Neural crest cell (in vitro differentiated cells): Measurements from ENCODE around the gene ZBTB7B. TPM values are rescaled to one million over a fixed set of nuclear protein-coding genes. Genes with fewer than 3 reads are reported as not detected.

Source experiments
- DNase-seq: peaks from one replicate; pipeline ENCODE4 v3.0.0; 2021; ENCODE audit warnings: low read depth, mixed read lengths, low spot score
- H3K27ac Mint-ChIP-seq: one replicate; pipeline ENCODE4 v1.8.0; 2021; ENCODE audit warnings: mild to moderate bottlenecking, mixed read lengths; ENCODE audit not compliant: unreplicated experiment
- H3K27me3 Mint-ChIP-seq: 2 replicates; pipeline ENCODE4 v1.8.0; 2021; ENCODE audit warnings: low read depth, mild to moderate bottlenecking, mixed read lengths
- H3K36me3 Mint-ChIP-seq: 2 replicates; pipeline ENCODE4 v1.8.0; 2021; ENCODE audit warnings: low read depth, mild to moderate bottlenecking, mixed read lengths
- H3K4me1 Mint-ChIP-seq: 2 replicates; pipeline ENCODE4 v1.8.0; 2021; ENCODE audit warnings: mixed read lengths
- H3K4me3 Mint-ChIP-seq: one replicate; pipeline ENCODE4 v1.8.0; 2021; ENCODE audit warnings: mild to moderate bottlenecking, mixed read lengths
- H3K9me3 Mint-ChIP-seq: 2 replicates; pipeline ENCODE4 v1.8.0; 2021; ENCODE audit warnings: mixed read lengths
- total RNA-seq: library from RNA; stranded (reverse); gene quantifications from 2 replicates; pipeline ENCODE4 v1.2.1, GENCODE V29; 2021
- TF ChIP-seq, protein P1 (sequence below): fragments of 200-600 bp; sonication (generic); conservative IDR thresholded peaks from 2 replicates; pipeline ENCODE4 v1.5.0; 2021; ENCODE audit warnings: antibody characterized with exemption, mild to moderate bottlenecking

Gene ZBTB7B
- total RNA-seq, 1 donor from 2014 or later = 6.9 TPM

DNA sequence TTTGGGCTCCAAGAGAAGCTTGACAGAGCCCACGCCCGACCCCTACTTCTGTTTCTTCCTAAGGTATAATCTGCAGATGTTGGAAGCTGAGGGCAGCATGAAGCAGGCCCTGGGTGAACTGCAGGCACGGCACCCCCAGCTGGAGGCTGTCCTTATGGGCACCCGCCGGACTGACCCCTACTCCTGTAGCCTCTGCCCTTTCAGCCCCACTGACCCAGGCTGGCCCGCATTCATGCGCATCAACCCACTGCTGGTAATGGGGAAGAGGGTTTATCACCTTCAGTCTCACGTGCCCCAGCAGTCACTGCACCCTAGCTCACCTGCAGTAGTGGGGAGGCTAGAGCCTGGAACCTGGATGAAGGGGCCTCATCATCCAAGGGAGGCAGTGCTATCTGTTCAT lies 12.3 kb upstream of the ZBTB7B start:
- H3K27ac Mint-ChIP-seq = no peak overlapping the region
- H3K4me3 Mint-ChIP-seq = peak overlapping the region; percentile 31
- peaks cover 7% of the 10 kb centered on the region for H3K36me3 Mint-ChIP-seq
- no peaks in the 10 kb centered on the region for H3K27me3 Mint-ChIP-seq
- H3K9me3 Mint-ChIP-seq = no peaks in the 10 kb centered on the region
- peaks cover 9% of the 10 kb centered on the region for H3K4me1 Mint-ChIP-seq
- no peak for DNase-seq
- TF ChIP-seq, protein P1, sequence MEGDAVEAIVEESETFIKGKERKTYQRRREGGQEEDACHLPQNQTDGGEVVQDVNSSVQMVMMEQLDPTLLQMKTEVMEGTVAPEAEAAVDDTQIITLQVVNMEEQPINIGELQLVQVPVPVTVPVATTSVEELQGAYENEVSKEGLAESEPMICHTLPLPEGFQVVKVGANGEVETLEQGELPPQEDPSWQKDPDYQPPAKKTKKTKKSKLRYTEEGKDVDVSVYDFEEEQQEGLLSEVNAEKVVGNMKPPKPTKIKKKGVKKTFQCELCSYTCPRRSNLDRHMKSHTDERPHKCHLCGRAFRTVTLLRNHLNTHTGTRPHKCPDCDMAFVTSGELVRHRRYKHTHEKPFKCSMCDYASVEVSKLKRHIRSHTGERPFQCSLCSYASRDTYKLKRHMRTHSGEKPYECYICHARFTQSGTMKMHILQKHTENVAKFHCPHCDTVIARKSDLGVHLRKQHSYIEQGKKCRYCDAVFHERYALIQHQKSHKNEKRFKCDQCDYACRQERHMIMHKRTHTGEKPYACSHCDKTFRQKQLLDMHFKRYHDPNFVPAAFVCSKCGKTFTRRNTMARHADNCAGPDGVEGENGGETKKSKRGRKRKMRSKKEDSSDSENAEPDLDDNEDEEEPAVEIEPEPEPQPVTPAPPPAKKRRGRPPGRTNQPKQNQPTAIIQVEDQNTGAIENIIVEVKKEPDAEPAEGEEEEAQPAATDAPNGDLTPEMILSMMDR = no peak

DNA sequence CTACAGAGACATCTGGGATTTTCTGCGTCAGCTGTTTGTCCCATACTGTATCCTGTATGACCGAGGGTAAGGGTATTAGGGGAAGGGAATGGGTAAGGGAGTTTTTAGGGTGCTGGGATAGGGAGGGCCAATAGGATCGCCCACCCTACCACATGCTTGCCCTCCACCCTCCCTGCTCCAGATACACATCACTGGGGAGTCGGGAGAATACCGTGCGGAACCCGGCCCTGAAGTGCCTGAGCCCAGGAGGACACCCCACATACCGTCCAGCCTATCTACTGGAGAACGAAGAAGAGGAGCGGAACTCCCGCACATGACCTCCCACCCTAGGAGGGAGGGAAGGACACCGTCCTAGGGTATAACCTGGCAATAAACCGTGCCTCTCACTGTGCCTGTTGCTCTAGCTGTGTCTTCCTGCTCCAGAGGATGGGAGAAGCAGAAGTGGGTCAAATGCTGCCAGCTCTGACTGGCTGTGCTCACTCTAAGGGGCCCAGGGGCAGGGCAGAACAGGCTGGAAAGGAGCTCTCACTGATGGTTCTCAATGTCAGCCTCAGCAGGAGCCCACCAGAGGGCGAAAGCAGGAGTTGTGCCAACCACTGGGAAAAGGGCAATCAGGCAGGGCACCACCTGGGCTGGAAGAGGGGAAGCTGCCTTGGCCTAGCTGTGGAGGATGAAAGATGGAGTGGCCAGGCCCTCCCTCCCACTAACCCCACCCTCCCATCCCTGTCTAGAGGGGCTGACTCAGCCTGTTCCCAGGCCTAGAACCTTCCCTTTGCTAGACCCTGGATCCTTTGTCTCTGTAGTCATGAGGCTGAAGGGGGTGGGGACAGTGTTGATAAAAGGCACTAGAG lies 9.7 kb upstream of the ZBTB7B start:
- H3K36me3 Mint-ChIP-seq = peaks cover 7% of the 10 kb centered on the region
- H3K27ac Mint-ChIP-seq = no peak overlapping the region
- no peaks in the 10 kb centered on the region for H3K9me3 Mint-ChIP-seq
- TF ChIP-seq, protein P1 = peak; percentile 21
- peaks cover 9% of the 10 kb centered on the region for H3K4me1 Mint-ChIP-seq
- H3K4me3 Mint-ChIP-seq = peak overlapping the region; percentile 67
- no peak for DNase-seq
- no peaks in the 10 kb centered on the region for H3K27me3 Mint-ChIP-seq

DNA sequence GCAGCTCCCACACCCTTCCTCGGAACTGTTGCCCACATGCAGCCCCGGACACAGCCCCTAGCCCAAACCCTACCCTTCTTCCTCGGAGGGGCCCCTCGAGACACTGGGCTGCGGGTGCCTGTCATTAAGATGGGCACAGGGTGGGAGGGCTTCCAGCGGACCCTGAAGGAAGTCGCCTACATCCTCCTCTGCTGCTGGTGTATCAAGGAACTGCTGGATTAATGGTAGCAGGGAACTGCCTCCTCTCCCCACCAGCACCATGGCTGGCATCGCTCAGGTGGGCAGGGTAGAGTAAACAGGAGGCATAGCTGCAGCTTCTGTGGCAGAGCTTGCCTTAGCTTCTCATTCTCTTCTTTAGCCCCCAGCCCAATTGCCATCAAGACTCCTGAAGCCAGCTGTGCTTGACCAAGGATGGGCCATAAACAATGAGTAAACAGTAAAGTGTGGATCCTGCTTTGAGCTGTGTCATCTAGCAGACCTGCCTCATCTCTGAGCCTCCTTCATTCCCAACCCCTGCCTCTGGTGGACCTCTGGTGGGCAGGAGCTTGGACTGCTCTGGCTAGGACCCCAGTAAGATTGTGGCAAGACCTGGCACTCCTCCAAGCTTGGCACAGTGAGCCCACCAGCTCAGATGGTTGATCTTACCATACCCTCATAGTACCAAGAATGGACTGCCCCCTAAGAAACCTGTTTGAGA lies 8.9 kb upstream of the ZBTB7B start, which contains the start of gene LENEP:
Gene LENEP, plus strand, starts transcription at position 15 of the 697 bp plus-strand sequence. Its CDS starts 22 bp downstream, at position 37.
- no peak within 1 kb of the TSS for H3K27ac Mint-ChIP-seq
- DNase-seq = no peak
- peaks cover 9% of the 10 kb centered on the region for H3K4me1 Mint-ChIP-seq
- H3K9me3 Mint-ChIP-seq = no peaks in the 10 kb centered on the region
- peaks cover 7% of the 10 kb centered on the region for H3K36me3 Mint-ChIP-seq
- H3K27me3 Mint-ChIP-seq = no peaks in the 10 kb centered on the region
- peak within 1 kb of the TSS; percentile 68 for H3K4me3 Mint-ChIP-seq
- TF ChIP-seq, protein P1 = no peak

DNA sequence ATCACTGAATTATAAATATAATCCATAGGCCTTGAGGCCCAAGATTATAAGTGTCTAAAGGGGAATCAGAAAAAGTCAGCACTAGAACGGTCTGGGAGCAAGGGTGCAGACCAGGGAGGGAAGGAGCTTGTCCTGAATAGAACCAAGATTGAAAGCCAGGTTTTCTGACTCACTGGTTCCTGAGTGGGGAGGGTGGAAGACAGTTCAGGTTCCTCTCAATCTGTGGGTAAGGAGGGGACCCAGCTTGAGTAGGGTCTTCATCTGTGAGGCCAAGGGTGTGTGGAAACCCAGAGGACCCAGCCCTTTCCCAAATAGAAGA lies 8.4 kb upstream of the ZBTB7B start:
- no peaks in the 10 kb centered on the region for H3K27me3 Mint-ChIP-seq
- H3K4me1 Mint-ChIP-seq = peaks cover 10% of the 10 kb centered on the region
- no peak overlapping the region for H3K27ac Mint-ChIP-seq
- no peak for DNase-seq
- peak overlapping the region; percentile 68 for H3K4me3 Mint-ChIP-seq
- no peaks in the 10 kb centered on the region for H3K9me3 Mint-ChIP-seq
- H3K36me3 Mint-ChIP-seq = peaks cover 4% of the 10 kb centered on the region
- TF ChIP-seq, protein P1 = no peak

DNA sequence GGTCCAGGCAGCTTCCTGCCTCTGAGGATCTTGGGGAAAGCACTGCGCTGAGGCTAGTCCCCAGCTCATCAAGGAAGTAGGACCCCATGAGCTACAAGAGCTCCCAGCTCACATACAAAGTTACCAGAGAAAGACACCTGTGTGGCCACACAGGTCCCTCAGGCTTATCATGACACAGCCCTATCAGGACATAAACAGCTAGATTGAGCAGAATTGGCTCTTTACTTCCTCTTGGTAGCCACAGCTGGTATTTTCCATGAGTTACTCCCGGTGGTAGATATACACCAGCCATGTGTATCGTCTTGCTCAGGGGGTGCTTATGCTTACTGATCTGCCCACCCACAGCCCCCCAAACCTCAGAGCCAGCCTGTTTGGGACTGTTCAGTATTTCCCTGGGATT lies 8.0 kb upstream of the ZBTB7B start:
- Mint-ChIP-seq H3K27ac (no peak overlapping the region), H3K4me3 (peak overlapping the region; percentile 68)

More for the DNA sequence above, 8.0 kb upstream of the ZBTB7B start:
- H3K9me3 Mint-ChIP-seq = no peaks in the 10 kb centered on the region
- no peak for DNase-seq
- peaks cover 10% of the 10 kb centered on the region for H3K4me1 Mint-ChIP-seq
- no peaks in the 10 kb centered on the region for H3K27me3 Mint-ChIP-seq
- TF ChIP-seq, protein P1 = no peak
- H3K36me3 Mint-ChIP-seq = peaks cover 3% of the 10 kb centered on the region
